Tibial artery (tissue), 4 donors: ENCODE results near the gene TGIF2.

Experiments used
- DNase-seq, 2 donors: peaks; one replicate each; pipeline ENCODE4 v3.0.0-alpha.2; 2019
- H3K27ac ChIP-seq, 2 donors: fragments of 200-600 bp; sonication (generic) in 1 of 2; 1 replicate in 1 of 2; 2 replicates in 1 of 2; pipeline ENCODE4 v1.5.1; 2018 to 2019; ENCODE audit warnings: mild to moderate bottlenecking in 1 of 2
- H3K27me3 ChIP-seq, 2 donors: fragments of 200-600 bp; sonication (generic) in 1 of 2; one replicate each; pipeline versions ENCODE4 v1.5.1 to v1.6.0; 2016 to 2019
- H3K36me3 ChIP-seq, 3 donors: fragments of 200-600 bp; sonication (generic) in 2 of 3; one replicate each; pipeline ENCODE4 v1.5.1; 2016 to 2019; ENCODE audit warnings: mild to moderate bottlenecking in 2 of 3
- H3K4me1 ChIP-seq, 4 donors: fragments of 200-600 bp; sonication (generic) in 2 of 4; 1 replicate in 3 of 4; 2 replicates in 1 of 4; pipeline ENCODE4 v1.5.1; 2016 to 2019
- H3K4me3 ChIP-seq, 2 donors: fragments of 200-600 bp; sonication (generic) in 1 of 2; 1 replicate in 1 of 2; 2 replicates in 1 of 2; pipeline ENCODE4 v1.5.1; 2018 to 2019; ENCODE audit warnings: mild to moderate bottlenecking in 2 of 2
- H3K9me3 ChIP-seq, 3 donors: fragments of 200-600 bp; sonication (generic) in 1 of 3; one replicate each; pipeline ENCODE4 v1.5.1; 2016 to 2019
- intact Hi-C: fragments of 100-400 bp; cut with DNase I; formaldehyde crosslinking; loops from one replicate; pipeline ENCODE4 v1.15.0; 2023; ENCODE audit warnings: low total_unique reads
- TF ChIP-seq, protein P1 (sequence below), 2 experiments: fragments of 200-600 bp in 1 of 2; fragments of 450-650 bp in 1 of 2; IDR thresholded peaks; one replicate each; pipeline ENCODE4 v1.5.1; 2017 to 2019; ENCODE audit warnings: antibody characterized with exemption in 2 of 2, mild to moderate bottlenecking in 1 of 2, moderate library complexity in 1 of 2

TGIF2 gene

GRCh38 chr20:36576081-36576445 is 2.7 kb downstream of the TGIF2 start:
- Histone ChIP-seq H3K36me3 (peaks cover 15 to 24% (median 24%) of the 10 kb centered on the region in 3 donors), H3K4me1 (peaks cover 0 to 29% (median 20%) of the 10 kb centered on the region in 4 donors), H3K27me3 (no peaks in the 10 kb centered on the region), H3K9me3 (no peaks in the 10 kb centered on the region), H3K27ac (peak overlapping the region in 1 of 2 donors; percentile 88), H3K4me3 (no peak overlapping the region)
- no peak for DNase-seq
- intact Hi-C loops: loop anchor here (10.0 kb wide), 1 partner anchor 179 kb away; no protein-coding TSS in a partner anchor
- TF ChIP-seq, protein P1, sequence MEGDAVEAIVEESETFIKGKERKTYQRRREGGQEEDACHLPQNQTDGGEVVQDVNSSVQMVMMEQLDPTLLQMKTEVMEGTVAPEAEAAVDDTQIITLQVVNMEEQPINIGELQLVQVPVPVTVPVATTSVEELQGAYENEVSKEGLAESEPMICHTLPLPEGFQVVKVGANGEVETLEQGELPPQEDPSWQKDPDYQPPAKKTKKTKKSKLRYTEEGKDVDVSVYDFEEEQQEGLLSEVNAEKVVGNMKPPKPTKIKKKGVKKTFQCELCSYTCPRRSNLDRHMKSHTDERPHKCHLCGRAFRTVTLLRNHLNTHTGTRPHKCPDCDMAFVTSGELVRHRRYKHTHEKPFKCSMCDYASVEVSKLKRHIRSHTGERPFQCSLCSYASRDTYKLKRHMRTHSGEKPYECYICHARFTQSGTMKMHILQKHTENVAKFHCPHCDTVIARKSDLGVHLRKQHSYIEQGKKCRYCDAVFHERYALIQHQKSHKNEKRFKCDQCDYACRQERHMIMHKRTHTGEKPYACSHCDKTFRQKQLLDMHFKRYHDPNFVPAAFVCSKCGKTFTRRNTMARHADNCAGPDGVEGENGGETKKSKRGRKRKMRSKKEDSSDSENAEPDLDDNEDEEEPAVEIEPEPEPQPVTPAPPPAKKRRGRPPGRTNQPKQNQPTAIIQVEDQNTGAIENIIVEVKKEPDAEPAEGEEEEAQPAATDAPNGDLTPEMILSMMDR (IDR thresholded peaks at IDR 0.05): no peak

GRCh38 chr20:36578356-36579041 is 5.1 kb downstream of the TGIF2 start:
- H3K36me3 ChIP-seq: peaks cover 29 to 40% (median 38%) of the 10 kb centered on the region in 3 donors
- peaks cover 0 to 19% (median 14%) of the 10 kb centered on the region in 4 donors for H3K4me1 ChIP-seq
- no peak overlapping the region for H3K4me3 ChIP-seq
- TF ChIP-seq, protein P1 (IDR thresholded peaks at IDR 0.05): no peak
- H3K27me3 ChIP-seq: no peaks in the 10 kb centered on the region
- no peak overlapping the region for H3K27ac ChIP-seq
- no peak for DNase-seq
- no peaks in the 10 kb centered on the region for H3K9me3 ChIP-seq
- intact Hi-C loops: loop anchor here (10.0 kb wide), 1 partner anchor 176 kb away; no protein-coding TSS in a partner anchor

- DNase-seq: no peak
- Histone ChIP-seq H3K4me1 (peaks cover 0 to 13% (median 10%) of the 10 kb centered on the region in 4 donors), H3K9me3 (no peaks in the 10 kb centered on the region), H3K27ac (no peak overlapping the region), H3K4me3 (no peak overlapping the region), H3K36me3 (peaks cover 29 to 40% (median 38%) of the 10 kb centered on the region in 3 donors), H3K27me3 (no peaks in the 10 kb centered on the region)
- intact Hi-C loops: loop anchor here (10.0 kb wide), 1 partner anchor 175 kb away; no protein-coding TSS in a partner anchor
- TF ChIP-seq, protein P1 (IDR thresholded peaks at IDR 0.05): no peak
These were observed 6.7 kb downstream of the TGIF2 start for GRCh38 chr20:36579996-36580545.

DNA sequence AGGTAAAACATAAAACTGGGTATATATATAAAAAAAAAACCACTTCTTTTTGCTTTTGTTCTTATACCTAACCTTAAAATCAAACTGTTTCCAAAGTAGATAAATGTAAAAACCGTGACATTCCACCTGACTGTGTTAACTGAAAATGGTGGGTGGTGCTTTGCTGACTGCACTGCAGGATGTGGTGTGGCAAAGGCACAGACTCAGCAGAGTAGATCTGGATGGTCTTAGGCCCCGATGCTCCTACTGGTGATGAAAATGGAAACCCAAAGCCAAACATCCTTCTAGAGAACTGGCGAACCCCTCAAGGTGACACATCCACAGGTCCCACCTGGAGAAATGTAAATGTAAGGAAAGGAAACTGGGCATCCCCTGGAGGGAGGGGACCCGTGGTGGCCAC is 8.9 kb downstream of the TGIF2 start:
- H3K27me3 ChIP-seq: no peaks in the 10 kb centered on the region
- no peak overlapping the region for H3K27ac ChIP-seq
- TF ChIP-seq, protein P1 (IDR thresholded peaks at IDR 0.05): no peak
- peaks cover 29 to 47% (median 38%) of the 10 kb centered on the region in 3 donors for H3K36me3 ChIP-seq
- H3K4me1 ChIP-seq: no peaks in the 10 kb centered on the region
- no peak for DNase-seq
- no peaks in the 10 kb centered on the region for H3K9me3 ChIP-seq
- no peak overlapping the region for H3K4me3 ChIP-seq
- intact Hi-C loops: no loop called here

DNA sequence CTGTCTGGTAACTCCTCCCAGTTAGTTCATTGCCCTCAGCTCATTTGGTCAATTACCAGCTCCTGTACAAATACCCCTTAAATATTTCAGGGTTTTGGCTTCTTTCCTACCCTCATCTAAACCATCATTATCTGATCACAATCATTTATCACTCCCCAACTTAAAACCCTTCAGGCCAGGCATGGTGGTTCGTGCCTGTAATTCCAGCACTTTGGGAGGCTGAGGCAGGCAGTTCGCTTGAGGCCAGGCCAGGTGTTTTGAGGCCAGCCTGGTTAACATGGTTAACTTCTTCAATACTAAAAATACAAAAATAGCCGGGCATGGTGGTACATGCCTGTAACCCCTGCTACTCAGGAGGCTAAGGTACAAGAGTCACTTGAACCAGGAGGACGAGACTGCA is 9.4 kb downstream of the TGIF2 start:
- Histone ChIP-seq H3K27me3 (no peaks in the 10 kb centered on the region), H3K27ac (no peak overlapping the region), H3K4me3 (no peak overlapping the region), H3K9me3 (no peaks in the 10 kb centered on the region), H3K4me1 (no peaks in the 10 kb centered on the region), H3K36me3 (peaks cover 29 to 47% (median 38%) of the 10 kb centered on the region in 3 donors)
- TF ChIP-seq, protein P1 (IDR thresholded peaks at IDR 0.05): no peak
- DNase-seq: no peak
- intact Hi-C loops: no loop called here
